ENCODE results near the gene SPDL1.
A peak's percentile ranks its signal among the peaks of the same experiment; 100 is the strongest.

SPDL1 gene

DNA sequence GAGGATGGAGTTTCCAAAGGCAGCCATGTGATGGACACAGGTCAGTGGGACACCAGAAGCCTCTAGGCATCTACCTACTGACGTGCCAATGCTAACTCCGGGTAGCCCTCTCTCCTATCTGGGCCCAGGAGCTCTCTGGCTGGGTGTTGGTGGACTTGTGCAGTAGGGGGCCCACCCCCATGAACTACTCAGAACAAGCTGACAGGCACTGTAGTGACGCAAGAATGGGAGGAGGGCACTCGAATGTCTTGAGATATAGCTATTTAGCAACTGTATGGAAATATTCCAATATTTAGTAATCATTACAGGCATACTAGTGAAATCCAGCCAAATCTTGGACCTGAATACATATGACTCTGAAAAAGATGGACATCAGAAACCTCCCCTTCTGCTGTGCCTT, 47.8 kb downstream of the SPDL1 start:
- no peak for DNase-seq (ENCODE audit: low spot score)

DNA sequence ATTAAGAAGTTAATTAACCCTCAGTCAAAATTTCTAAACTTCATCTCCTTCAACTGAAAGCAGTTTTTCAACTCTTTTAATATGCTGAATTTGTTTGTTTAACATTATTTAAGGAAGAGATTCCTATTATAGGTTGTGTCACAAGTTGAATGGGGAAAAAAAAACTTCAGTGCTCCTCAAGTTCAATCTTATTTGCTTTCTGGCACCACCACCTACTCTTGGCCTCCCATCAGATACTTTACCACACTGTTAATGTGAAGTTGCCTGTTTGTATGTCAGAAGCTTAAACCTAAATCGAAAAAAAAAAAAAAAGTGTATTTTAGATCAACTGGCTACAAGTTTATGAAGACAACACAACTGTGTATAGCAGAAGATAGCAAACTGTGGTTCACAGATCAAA, 49.4 kb downstream of the SPDL1 start:
- no peak for DNase-seq (ENCODE audit: low spot score)

DNA sequence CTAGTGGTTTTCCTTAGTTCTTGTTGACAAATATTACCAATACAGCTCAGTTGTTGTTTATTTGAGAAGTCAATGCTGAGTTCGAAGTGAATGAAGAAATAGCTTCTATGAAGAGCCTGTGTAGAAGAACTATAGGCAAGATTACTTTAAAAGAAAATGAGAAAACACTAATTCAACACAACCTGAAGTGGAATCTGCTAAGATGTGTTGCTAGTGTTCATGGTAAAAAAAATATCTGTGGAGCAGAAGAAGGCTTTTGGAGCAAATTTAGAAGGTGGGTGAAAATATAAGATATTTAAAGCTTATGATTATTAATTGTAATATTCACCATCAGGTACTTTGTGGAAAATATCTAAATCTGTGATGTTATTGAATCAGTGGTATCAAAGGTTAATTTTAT, 51.0 kb downstream of the SPDL1 start:
- no peak for DNase-seq (ENCODE audit: low spot score)

DNA sequence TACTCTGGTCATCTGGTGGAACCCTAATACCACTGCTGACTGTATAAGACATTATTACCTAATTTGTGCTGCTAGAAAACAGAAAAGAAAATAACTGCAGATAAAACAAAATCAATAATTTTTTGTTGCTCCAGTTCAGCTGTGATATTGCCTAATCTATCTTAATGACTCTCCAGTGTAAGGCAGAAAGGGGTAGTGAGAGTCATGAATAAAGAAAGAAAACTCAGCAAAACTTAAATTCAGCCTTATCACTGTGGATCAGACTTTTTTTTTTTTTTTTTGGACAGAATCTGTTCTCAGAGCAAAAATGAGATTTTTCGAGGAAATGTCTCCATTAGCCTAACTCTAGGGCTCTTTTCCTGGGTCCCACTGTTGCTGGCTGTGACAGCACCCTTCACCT, 52.4 kb downstream of the SPDL1 start:
- no peak for DNase-seq (ENCODE audit: low spot score)

DNA sequence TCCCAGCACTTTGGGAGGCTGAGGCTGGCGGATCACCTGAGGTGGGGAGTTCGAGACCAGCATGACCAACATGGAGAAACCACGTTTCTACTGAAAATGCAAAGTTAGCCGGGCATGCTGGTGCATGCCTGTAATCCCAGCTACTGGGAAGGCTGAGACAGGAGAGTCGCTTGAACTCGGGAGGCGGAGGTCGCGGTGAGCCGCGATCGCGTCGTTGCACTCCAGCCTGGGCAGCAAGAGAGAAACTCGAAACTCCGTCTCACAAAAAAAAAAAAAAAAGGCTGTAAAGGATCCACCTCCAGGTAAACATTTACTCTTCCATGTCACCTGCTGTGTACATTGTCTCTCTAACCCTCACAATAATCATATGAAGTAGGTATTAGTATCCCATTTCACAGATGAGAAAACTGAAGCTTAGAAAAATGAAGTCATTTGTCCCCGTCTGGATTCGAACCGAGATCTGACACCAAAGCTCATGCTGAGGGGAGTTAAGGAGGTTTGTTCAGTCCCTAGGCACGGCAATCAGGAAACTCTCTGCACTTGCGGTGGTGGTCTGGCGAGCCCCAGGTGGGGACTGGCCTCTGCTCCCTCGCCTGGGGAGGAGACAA, 53.0 kb downstream of the SPDL1 start:
- no peak for DNase-seq (ENCODE audit: low spot score)

DNA sequence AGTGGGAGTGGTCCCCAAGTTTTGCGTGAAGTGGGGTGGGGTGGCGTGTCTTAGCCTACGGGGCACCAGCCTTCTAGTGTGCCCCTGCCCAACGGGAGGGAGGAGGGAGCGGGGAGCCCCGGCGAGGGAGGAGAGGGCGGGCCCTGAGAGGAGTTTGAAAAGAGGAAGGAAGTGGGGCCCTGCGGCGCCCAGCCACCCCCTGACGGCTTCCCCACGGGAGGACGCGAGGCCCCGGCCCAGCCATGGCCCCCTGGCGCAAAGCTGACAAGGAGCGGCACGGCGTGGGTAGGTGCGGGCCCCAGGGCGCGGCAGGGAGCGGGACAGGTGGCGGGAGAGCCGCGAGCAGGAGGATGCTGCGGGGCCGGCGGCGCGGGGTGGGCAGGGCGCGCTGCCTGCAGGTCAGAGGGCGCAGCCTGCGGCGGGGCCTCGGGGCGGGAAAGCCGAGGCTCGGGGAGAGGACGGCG, 53.5 kb downstream of the SPDL1 start, which contains the start of gene DOCK2:
Gene DOCK2 (plus strand): TSS at position 191 of the 464 bp plus-strand sequence. CDS start 52 bp downstream, at position 243.
- DNase-seq (ENCODE audit: low spot score), result peak; percentile 58

DNA sequence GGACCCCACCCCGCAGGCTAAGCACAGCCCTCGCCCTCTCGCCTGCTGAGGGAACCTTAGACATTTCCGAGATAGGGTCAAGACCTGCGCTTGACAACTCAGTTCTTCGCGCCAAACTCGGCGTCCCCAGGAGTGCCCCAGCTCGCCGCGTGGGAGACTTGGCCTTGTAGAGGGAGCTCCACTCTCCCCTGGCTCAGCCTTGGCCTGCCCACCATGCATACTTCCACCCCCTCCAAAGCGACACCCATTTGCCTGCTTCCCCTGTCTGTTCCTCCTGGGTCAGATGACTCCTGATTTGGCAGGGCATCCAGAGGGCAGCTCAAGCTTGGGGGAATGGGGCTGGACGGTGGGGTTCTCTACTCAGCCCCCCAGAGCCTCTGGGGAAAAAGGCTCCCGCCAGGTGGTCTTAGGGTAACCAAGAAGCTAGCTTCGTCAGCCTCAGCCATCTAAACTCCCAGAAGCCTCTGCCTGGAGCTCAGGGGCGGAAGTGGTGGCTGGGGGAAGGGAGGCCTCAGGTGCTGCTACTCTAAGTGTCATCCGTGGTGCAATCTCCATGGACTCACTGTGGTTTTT, 54.1 kb downstream of the SPDL1 start:
- peak; percentile 76 for DNase-seq (ENCODE audit: low spot score)

DNA sequence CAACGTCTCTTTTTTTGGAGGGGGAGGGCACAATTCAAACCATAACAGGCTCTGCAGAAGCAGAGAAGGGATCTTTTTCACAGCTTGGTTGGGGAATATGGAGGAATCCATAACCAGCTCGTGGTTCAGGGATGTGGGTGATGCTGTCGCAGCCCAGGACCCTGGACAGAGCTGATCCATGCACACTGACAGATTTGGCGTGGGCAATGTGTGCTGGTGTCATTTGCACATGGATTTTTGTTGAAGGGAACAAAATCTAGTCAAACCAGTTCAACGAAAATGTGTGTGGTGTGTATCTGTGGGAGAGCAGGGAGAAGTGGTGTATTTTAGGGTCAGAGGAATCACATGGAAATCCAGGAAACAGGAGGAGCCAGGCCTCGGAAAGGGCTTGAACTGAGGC, 57.7 kb downstream of the SPDL1 start:
- DNase-seq (ENCODE audit: low spot score), result no peak

DNA sequence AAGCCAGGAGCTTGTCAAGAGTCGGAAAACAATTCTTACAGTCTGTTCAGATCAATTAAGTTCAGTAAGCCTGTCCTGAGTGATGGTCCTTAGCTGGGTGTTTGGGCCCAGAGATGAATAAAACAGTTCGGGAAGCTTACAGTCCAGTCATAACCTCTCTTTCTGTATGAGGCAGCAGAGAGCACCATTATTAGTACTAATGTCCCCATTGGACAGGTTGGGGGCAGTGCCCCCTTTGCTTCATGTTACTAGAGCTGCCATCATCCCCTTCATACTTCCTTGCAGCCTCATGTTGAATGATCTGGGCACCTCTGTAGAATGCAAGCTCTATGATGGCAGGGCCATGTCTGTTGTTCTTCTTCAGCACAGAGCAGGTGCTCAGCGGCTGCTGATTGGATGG, 63.3 kb downstream of the SPDL1 start:
- DNase-seq (ENCODE audit: low spot score), result no peak

DNA sequence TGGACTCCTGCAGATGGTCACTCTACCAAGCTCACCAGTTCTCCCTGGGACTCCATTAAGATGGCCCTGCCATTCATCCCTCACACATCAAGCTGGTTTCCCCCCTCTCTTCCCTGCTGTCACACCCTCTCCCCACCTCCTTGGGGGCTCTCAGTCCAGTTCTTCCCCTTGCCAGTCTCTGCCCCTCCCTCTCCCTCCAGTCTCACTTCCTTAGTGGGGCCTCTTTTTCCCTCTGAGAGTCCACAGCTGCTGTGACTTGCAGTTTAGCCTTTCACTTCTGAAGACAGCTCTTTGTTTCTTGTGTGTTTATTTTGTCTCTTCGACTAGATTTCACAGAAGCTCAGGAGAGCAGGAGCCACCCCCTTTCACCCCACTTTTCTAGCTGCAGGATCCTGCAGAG, 64.0 kb downstream of the SPDL1 start:
- no peak for DNase-seq (ENCODE audit: low spot score)

DNA sequence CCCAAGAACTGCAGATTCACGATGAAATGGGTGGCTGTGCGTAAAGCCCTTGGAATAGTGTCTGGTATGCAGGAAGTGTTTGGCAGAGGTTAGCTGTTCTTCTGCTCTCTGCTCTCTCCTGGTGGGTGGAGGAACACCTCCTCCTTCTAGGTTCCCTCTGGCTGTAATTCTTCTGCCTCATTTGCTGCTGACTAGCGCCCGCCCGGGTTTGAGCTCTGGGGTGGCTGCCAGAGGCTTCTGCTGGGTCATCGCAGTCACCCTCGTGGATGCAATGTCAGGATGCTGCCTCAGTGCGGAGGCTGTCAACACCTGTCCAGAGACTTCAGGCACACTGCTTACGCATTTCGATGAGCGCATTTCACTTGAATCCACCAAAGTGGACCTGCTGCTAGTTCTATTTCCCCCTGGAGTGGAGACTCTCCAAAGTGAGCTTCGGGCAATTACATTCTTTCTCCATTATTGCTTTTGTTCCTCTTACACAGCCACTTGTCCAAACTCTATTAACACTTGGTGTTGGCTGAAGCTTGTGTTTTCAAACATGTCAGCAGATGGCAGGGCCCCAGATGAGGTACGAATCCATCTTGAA, 65.2 kb downstream of the SPDL1 start:
- DNase-seq (ENCODE audit: low spot score), result no peak

DNA sequence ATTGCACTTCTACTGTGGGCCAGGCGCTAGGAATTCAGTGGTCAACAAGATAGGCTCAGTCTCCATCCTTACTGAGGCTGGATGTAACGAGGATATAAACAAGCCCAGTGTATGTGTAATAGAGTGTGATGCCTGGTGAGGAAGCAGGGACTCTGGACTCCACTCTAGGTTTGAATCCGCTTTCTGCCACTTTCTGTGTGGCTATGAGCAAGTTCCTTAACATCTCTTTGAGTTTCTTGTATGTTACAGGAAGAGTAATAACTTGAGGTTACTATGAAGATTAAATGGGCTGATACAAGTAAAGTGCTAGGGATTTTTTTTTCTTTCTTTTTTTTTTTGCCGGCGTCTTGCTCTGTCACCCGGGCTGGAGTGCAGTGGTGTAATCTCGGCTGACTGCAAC, 65.9 kb downstream of the SPDL1 start:
- DNase-seq (ENCODE audit: low spot score), result peak; percentile 50

DNA sequence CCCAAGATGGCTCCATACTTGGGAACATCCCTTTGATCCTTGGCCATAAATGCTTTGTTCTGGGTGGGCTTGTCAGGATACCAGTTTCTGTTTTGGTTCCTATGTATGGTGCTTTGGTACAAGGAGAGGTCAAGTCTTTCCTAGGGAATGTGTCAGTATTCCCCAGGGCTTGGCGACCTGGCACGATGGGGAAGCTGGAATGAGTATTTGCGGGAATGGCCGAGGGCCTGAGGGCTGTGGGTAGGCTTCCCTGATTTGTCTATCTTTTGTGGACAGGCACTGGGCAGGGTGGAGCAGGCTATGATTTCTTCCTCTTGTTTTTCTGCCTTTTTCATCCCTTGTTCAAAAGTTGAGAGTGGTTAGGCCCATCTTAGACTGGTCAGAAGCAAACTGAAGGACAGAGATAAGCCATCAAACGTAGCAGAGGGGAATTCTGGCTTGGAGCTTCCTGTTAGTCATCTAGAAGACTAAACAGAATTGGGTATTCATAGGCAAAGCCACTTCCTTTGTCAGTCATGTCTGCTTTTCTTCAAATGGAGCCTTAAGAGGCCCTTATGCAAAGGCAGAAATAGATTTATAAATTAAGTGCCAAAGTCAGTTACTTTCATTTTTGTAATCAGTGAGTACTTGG, 67.2 kb downstream of the SPDL1 start:
- DNase-seq (ENCODE audit: low spot score), result peak; percentile 66

DNA sequence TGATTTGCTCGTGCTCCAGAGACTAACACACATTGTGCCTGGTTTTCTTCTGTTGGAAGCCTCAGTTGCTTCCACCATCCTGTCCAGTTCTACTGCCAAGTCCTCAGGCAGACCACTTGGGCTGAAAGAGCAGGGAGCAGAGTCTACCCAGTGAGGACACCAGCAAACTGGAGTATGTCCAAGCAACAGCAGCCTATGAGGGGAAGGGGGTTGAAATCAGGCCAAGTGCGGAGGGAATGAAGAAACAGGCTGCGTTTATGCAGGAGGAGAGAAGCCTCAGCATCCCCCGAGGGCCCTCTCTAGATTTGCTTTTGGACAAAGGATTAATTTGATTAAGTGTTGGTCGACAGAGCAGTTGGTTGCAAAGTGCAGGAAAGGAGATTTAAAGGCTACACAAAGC, 68.0 kb downstream of the SPDL1 start:
- DNase-seq (ENCODE audit: low spot score), result no peak

DNA sequence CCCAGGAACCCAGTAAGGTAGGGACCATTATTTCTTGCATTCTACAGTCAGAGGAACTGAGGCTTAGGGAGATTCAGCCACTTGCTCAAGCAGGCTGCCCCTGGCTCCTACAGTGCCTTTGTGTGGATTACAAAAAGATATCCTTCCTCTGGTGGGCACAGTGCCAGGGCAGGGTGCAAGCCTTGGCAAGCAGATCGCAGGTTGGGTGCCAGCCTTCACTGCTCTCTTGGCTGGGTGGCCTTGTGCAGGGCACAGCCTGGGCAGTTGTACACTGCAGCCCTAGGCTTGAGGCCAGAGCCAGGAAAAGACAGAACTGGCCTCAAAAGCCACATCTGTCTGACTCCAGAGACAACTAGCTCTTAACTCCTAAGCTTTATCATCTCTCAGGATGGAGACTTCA, 68.5 kb downstream of the SPDL1 start:
- no peak for DNase-seq (ENCODE audit: low spot score)

DNA sequence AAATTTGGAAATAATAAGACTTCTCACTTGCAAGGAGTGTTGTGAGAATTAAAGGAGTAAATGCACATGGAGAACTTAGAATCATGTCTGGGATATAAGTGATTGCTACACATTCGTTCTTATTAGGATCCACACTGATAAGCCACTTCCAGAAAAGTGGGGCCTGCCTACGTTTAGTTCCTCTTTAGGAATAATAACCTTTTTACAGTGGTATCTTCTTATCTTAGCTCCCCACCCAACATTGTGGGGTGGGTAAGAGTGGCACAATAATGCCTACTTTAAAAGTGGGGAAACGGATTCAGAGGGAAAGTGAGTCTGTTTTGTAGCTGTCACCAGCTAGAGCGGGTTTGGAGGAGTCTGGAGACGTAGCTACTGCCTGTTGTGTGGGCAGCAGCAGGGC, 69.5 kb downstream of the SPDL1 start:
- DNase-seq (ENCODE audit: low spot score), result no peak

Data from CD4-positive, alpha-beta T cell treated with Interleukin-2 at 100 ng/mL for 4 hours (primary cell).